Smooth muscle cell (in vitro differentiated cells): ENCODE results near the gene AMFR. TPM values are rescaled to one million over a fixed set of nuclear protein-coding genes. Genes with fewer than 3 reads are reported as not detected.
A peak's percentile ranks its signal among the peaks of the same experiment; 100 is the strongest.

Source experiments
- DNase-seq: peaks from one replicate; lab custom pipeline; 2025; ENCODE audit not compliant: unreplicated experiment; lab: John Stamatoyannopoulos, UW
- H2AFZ ChIP-seq: fragments of 200-600 bp; sonication (generic); 2 replicates; pipeline ENCODE4 v1.6.0; 2016; ENCODE audit warnings: antibody characterized with exemption, low read depth, mild to moderate bottlenecking
- H3F3A ChIP-seq: fragments of 200-600 bp; sonication (generic); 2 replicates; pipeline ENCODE4 v1.6.0; 2017; ENCODE audit warnings: antibody characterized with exemption, low read depth
- H3K27ac ChIP-seq: fragments of 200-600 bp; sonication (generic); 2 replicates; pipeline ENCODE4 v1.5.1; 2016; ENCODE audit warnings: low read depth, mild to moderate bottlenecking
- H3K27me3 ChIP-seq: fragments of 200-600 bp; sonication (generic); 2 replicates; pipeline ENCODE4 v1.6.1; 2016; ENCODE audit warnings: low read depth, mild to moderate bottlenecking
- H3K36me3 ChIP-seq: fragments of 200-600 bp; sonication (generic); 2 replicates; pipeline ENCODE4 v1.5.1; 2016; ENCODE audit warnings: low read depth
- H3K4me1 ChIP-seq: fragments of 200-600 bp; sonication (generic); 2 replicates; pipeline ENCODE4 v1.5.1; 2016; ENCODE audit warnings: low read depth
- H3K4me2 ChIP-seq: fragments of 200-600 bp; sonication (generic); 2 replicates; pipeline ENCODE4 v1.6.0; 2016; ENCODE audit warnings: mild to moderate bottlenecking
- H3K4me3 ChIP-seq: fragments of 200-600 bp; sonication (generic); 2 replicates; pipeline ENCODE4 v1.5.1; 2016; ENCODE audit warnings: mild to moderate bottlenecking
- H3K79me2 ChIP-seq: fragments of 200-600 bp; sonication (generic); 2 replicates; pipeline ENCODE4 v1.6.0; 2016; ENCODE audit warnings: low read depth, mild to moderate bottlenecking
- H3K9ac ChIP-seq: fragments of 200-600 bp; sonication (generic); 2 replicates; pipeline ENCODE4 v1.6.0; 2016; ENCODE audit warnings: low read depth
- H3K9me3 ChIP-seq: fragments of 200-600 bp; sonication (generic); replicated peaks from 2 replicates; pipeline ENCODE4 v1.5.1; 2016; ENCODE audit warnings: low read depth
- H4K20me1 ChIP-seq: fragments of 200-600 bp; sonication (generic); 2 replicates; pipeline ENCODE4 v1.6.0; 2016; ENCODE audit warnings: low read depth
- CTCF ChIP-seq: fragments of 200-600 bp; sonication (generic); IDR thresholded peaks from 2 replicates; pipeline ENCODE4 v1.5.1; 2017; ENCODE audit warnings: borderline replicate concordance, mild to moderate bottlenecking, antibody characterized with exemption; ENCODE audit not compliant: insufficient read depth, poor library complexity, severe bottlenecking
- WGBS: methylation state at CpG from one replicate; pipeline ENCODE4 v1.1.7; 2016; ENCODE audit warnings: low lambda C conversion rate; 5-methylcytosine and 5-hydroxymethylcytosine counted together
- polyA plus RNA-seq: library from polyadenylated mRNA; unstranded; fragments of >200 nt; fragmentation: Nextera tagmentation; extraction: Ambion mirVana; gene quantifications from 2 replicates; pipeline ENCODE4 v1.2.1, GENCODE V29; 2016
- total RNA-seq: library from RNA; depleted of rRNA; stranded (reverse); fragments of >200 nt; gene quantifications from 2 replicates; pipeline ENCODE4 v1.2.3, GENCODE V29; 2014

The AMFR gene
- total and polyA plus RNA-seq, 2 experiments from 2014 or later, result 45.2 to 76.6 TPM

- Histone ChIP-seq H3K27me3 (no peaks in the 10 kb centered on the region), H3F3A (peaks cover 10% of the 10 kb centered on the region), H3K9ac (peak within 1 kb of the TSS; percentile 87), H3K4me1 (peaks cover 29% of the 10 kb centered on the region), H3K9me3 (no peaks in the 10 kb centered on the region), H3K27ac (peak within 1 kb of the TSS; percentile 82), H2AFZ (peak within 1 kb of the TSS; percentile 89), H4K20me1 (peaks cover 54% of the 10 kb centered on the region), H3K4me3 (peak within 1 kb of the TSS; percentile 92), H3K36me3 (peaks cover 13% of the 10 kb centered on the region), H3K4me2 (peak within 1 kb of the TSS; percentile 92), H3K79me2 (peaks cover 73% of the 10 kb centered on the region)
- under 1% methylated on average over 56 of the region's 56 CpGs for WGBS
- peak; percentile 64 for DNase-seq
- TF ChIP-seq CTCF, result no peak
These were observed 25.8 kb upstream of the AMFR start, which contains the start of the genes NUDT21 and OGFOD1 for GRCh38 chr16:56450986-56451752. Gene NUDT21 (minus strand): TSS chr16:56451332. CDS start chr16:56451202, 130 bp downstream. Gene OGFOD1 (plus strand): TSS chr16:56451554. CDS start chr16:56451613, 59 bp downstream.

GRCh38 chr16:56450275-56450985, 25.1 kb upstream of the AMFR start:
- H3K79me2 ChIP-seq, result peaks cover 79% of the 10 kb centered on the region
- H3K4me3 ChIP-seq, result peak overlapping the region; percentile 92
- DNase-seq, result no peak
- peak overlapping the region; percentile 82 for H3K27ac ChIP-seq
- no peaks in the 10 kb centered on the region for H3K9me3 ChIP-seq
- peaks cover 29% of the 10 kb centered on the region for H3K4me1 ChIP-seq
- peaks cover 6% of the 10 kb centered on the region for H3K36me3 ChIP-seq
- 10% methylated on average over 18 of the region's 18 CpGs for WGBS
- H3K4me2 ChIP-seq, result peak overlapping the region; percentile 92
- H3K9ac ChIP-seq, result peak overlapping the region; percentile 87
- H2AFZ ChIP-seq, result peak overlapping the region; percentile 89
- H3F3A ChIP-seq, result peaks cover 10% of the 10 kb centered on the region
- TF ChIP-seq CTCF, result no peak
- H4K20me1 ChIP-seq, result peaks cover 61% of the 10 kb centered on the region
- H3K27me3 ChIP-seq, result no peaks in the 10 kb centered on the region

GRCh38 chr16:56448005-56448404, 22.7 kb upstream of the AMFR start:
- H3K4me2 ChIP-seq, result peak overlapping the region; percentile 51
- peaks cover 73% of the 10 kb centered on the region for H3K79me2 ChIP-seq
- H3K36me3 ChIP-seq, result no peaks in the 10 kb centered on the region

More at GRCh38 chr16:56448005-56448404, 22.7 kb upstream of the AMFR start:
- no peak overlapping the region for H3K9ac ChIP-seq
- H3K27ac ChIP-seq, result peak overlapping the region; percentile 21
- no peak overlapping the region for H2AFZ ChIP-seq
- no peak for DNase-seq
- no peak overlapping the region for H3K4me3 ChIP-seq
- H3K9me3 ChIP-seq, result no peaks in the 10 kb centered on the region
- peaks cover 28% of the 10 kb centered on the region for H3K4me1 ChIP-seq
- TF ChIP-seq CTCF, result no peak
- peaks cover 69% of the 10 kb centered on the region for H4K20me1 ChIP-seq
- H3F3A ChIP-seq, result peaks cover 10% of the 10 kb centered on the region
- H3K27me3 ChIP-seq, result no peaks in the 10 kb centered on the region
